Omental fat pad (tissue), 4 donors: ENCODE results near the gene SLC29A2. TPM values are rescaled to one million over a fixed set of nuclear protein-coding genes. Genes with fewer than 3 reads are reported as not detected.

ENCODE experiments used
- ATAC-seq: fragments of 150-250 bp; one replicate; pipeline ENCODE4 v1.9.1; 2016; ENCODE audit warnings: mild to moderate bottlenecking, moderate library complexity; ENCODE audit not compliant: low FRiP score
- DNase-seq: peaks from one replicate; pipeline ENCODE4 v3.0.0-alpha.2; 2019; ENCODE audit warnings: low spot score
- total RNA-seq, 4 donors: library from RNA; depleted of rRNA; stranded (reverse); fragments of >200 nt; gene quantifications; one replicate each; pipeline ENCODE4 v1.1.0, GENCODE V29; 2016
- TF ChIP-seq, protein P1 (sequence below), 3 donors: fragments of 450-650 bp; IDR thresholded peaks; one replicate each; pipeline ENCODE4 v1.5.1; 2016 to 2017; ENCODE audit warnings: antibody characterized with exemption in 3 of 3, mild to moderate bottlenecking in 3 of 3, moderate library complexity in 2 of 3

The SLC29A2 gene
- total RNA-seq, 4 donors from 2014 or later: 2.7 to 7.4 (median 5.0) TPM

GRCh38 chr11:66328302-66329144, 43.0 kb downstream of the SLC29A2 start:
- ATAC-seq: peak; percentile 66
- peak; percentile 65 for DNase-seq
- TF ChIP-seq, protein P1, sequence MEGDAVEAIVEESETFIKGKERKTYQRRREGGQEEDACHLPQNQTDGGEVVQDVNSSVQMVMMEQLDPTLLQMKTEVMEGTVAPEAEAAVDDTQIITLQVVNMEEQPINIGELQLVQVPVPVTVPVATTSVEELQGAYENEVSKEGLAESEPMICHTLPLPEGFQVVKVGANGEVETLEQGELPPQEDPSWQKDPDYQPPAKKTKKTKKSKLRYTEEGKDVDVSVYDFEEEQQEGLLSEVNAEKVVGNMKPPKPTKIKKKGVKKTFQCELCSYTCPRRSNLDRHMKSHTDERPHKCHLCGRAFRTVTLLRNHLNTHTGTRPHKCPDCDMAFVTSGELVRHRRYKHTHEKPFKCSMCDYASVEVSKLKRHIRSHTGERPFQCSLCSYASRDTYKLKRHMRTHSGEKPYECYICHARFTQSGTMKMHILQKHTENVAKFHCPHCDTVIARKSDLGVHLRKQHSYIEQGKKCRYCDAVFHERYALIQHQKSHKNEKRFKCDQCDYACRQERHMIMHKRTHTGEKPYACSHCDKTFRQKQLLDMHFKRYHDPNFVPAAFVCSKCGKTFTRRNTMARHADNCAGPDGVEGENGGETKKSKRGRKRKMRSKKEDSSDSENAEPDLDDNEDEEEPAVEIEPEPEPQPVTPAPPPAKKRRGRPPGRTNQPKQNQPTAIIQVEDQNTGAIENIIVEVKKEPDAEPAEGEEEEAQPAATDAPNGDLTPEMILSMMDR (IDR thresholded peaks at IDR 0.05): peak in 2 of 3 donors; percentile 97 to 98

- TF ChIP-seq, protein P1 (IDR thresholded peaks at IDR 0.05): no peak
- DNase-seq (no peak), ATAC-seq (no peak)
These were observed 43.6 kb downstream of the SLC29A2 start for GRCh38 chr11:66328031-66328301.

- TF ChIP-seq, protein P1 (IDR thresholded peaks at IDR 0.05): no peak
- no peak for DNase-seq
- ATAC-seq: peak; percentile 58
These were observed 44.2 kb downstream of the SLC29A2 start for GRCh38 chr11:66327171-66328030.

GRCh38 chr11:66326261-66327111, 45.1 kb downstream of the SLC29A2 start:
- TF ChIP-seq, protein P1 (IDR thresholded peaks at IDR 0.05): no peak
- ATAC-seq (peak; percentile 20), DNase-seq (no peak)

DNA sequence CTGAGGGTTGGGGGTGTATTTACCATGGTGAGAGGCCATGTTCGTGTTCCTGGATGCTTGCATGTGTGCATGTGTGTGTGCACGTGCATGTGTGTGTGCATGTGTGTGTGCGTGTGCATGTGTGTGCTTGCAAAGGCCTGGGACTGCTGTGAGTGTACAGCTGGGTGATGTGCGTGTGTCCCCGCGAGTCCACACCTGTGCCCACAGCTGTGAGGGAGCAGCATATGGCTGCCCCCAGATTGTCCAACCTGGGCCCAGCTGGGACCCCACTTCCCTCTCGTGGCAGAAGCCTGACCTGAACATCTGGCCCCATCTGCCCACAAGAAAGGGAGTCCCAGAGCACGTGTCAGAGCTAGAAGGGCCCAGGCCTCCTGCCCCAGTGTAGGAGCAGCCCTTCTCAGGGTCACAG, 46.3 kb downstream of the SLC29A2 start:
- no peak for ATAC-seq
- no peak for DNase-seq
- TF ChIP-seq, protein P1 (IDR thresholded peaks at IDR 0.05): no peak

- TF ChIP-seq, protein P1 (IDR thresholded peaks at IDR 0.05): no peak
- DNase-seq: no peak
- ATAC-seq: no peak
These were observed 46.9 kb downstream of the SLC29A2 start for GRCh38 chr11:66324664-66325063.
